ENCODE results near the gene CEP63. TPM values are rescaled to one million over a fixed set of nuclear protein-coding genes. Genes with fewer than 3 reads are reported as not detected.

The CEP63 gene
- total RNA-seq, 2 donors from 2014 or later: 19.2 to 30.0 TPM

- ATAC-seq (no peak), DNase-seq (peak in 1 of 4 donors; percentile 34)
- Histone ChIP-seq H3K27ac (peak overlapping the region in 1 of 4 donors; percentile 99), H3K4me1 (peaks cover 48% of the 10 kb centered on the region), H3K4me3 (no peak overlapping the region), H3K27me3 (no peaks in the 10 kb centered on the region), H3K36me3 (replicated peaks in 1 of 2; ENCODE audit: insufficient read depth in 1 of 2, low read depth in 2 of 2) (peaks cover 0 to 4% of the 10 kb centered on the region in 2 donors), H3K9me3 (no peaks in the 10 kb centered on the region)
- WGBS, 2 donors: 40 to 47% methylated on average over 5 of the region's 5 CpGs
- intact Hi-C loops (cut with DNase I): no loop called here
- TF ChIP-seq POLR2A (IDR thresholded peaks at IDR 0.05) (no peak), CTCF (IDR thresholded peaks at IDR 0.05) (no peak)
Measured at GRCh38 chr3:134487406-134487805, 1.5 kb downstream of the CEP63 start.

- intact Hi-C loops (cut with DNase I): no loop called here
Measured at GRCh38 chr3:134494495-134494894, 8.6 kb downstream of the CEP63 start.

GRCh38 chr3:134495980-134496379, 10.1 kb downstream of the CEP63 start:
- H3K4me3 ChIP-seq: no peak overlapping the region
- intact Hi-C loops (cut with DNase I): no loop called here
- no peak for ATAC-seq

More at GRCh38 chr3:134494495-134494894, 8.6 kb downstream of the CEP63 start:
- no peak for ATAC-seq
- H3K27me3 ChIP-seq: no peaks in the 10 kb centered on the region
- no peak overlapping the region for H3K27ac ChIP-seq
- TF ChIP-seq CTCF (IDR thresholded peaks at IDR 0.05) (no peak), POLR2A (IDR thresholded peaks at IDR 0.05) (no peak)
- no peak for DNase-seq
- no peaks in the 10 kb centered on the region for H3K4me1 ChIP-seq
- H3K36me3 ChIP-seq (replicated peaks in 1 of 2; ENCODE audit: insufficient read depth in 1 of 2, low read depth in 2 of 2): no peaks in the 10 kb centered on the region
- 72 to 86% methylated on average over 5 of the region's 5 CpGs for WGBS, 2 donors
- no peak overlapping the region for H3K4me3 ChIP-seq
- no peaks in the 10 kb centered on the region for H3K9me3 ChIP-seq

GRCh38 chr3:134496471-134497071, 10.7 kb downstream of the CEP63 start:
- intact Hi-C loops (cut with DNase I): no loop called here
- TF ChIP-seq POLR2A (IDR thresholded peaks at IDR 0.05): no peak
- TF ChIP-seq CTCF (IDR thresholded peaks at IDR 0.05): no peak
- Histone ChIP-seq H3K9me3 (no peaks in the 10 kb centered on the region), H3K27ac (no peak overlapping the region), H3K4me3 (no peak overlapping the region), H3K4me1 (no peaks in the 10 kb centered on the region), H3K36me3 (replicated peaks in 1 of 2; ENCODE audit: insufficient read depth in 1 of 2, low read depth in 2 of 2) (no peaks in the 10 kb centered on the region), H3K27me3 (no peaks in the 10 kb centered on the region)
- ATAC-seq: no peak
- WGBS, 2 donors: 64 to 74% methylated on average over 3 of the region's 3 CpGs
- no peak for DNase-seq

More at GRCh38 chr3:134495980-134496379, 10.1 kb downstream of the CEP63 start:
- no peaks in the 10 kb centered on the region for H3K27me3 ChIP-seq
- DNase-seq: no peak
- no peak overlapping the region for H3K27ac ChIP-seq
- H3K36me3 ChIP-seq (replicated peaks in 1 of 2; ENCODE audit: insufficient read depth in 1 of 2, low read depth in 2 of 2): no peaks in the 10 kb centered on the region
- no peaks in the 10 kb centered on the region for H3K9me3 ChIP-seq
- no peaks in the 10 kb centered on the region for H3K4me1 ChIP-seq
- no peak for TF ChIP-seq POLR2A (IDR thresholded peaks at IDR 0.05)
- no peak for TF ChIP-seq CTCF (IDR thresholded peaks at IDR 0.05)

- Histone ChIP-seq H3K27ac (no peak overlapping the region), H3K4me1 (no peaks in the 10 kb centered on the region), H3K27me3 (no peaks in the 10 kb centered on the region), H3K4me3 (no peak overlapping the region), H3K36me3 (replicated peaks in 1 of 2; ENCODE audit: insufficient read depth in 1 of 2, low read depth in 2 of 2) (no peaks in the 10 kb centered on the region), H3K9me3 (no peaks in the 10 kb centered on the region)
- no peak for ATAC-seq
- TF ChIP-seq POLR2A (IDR thresholded peaks at IDR 0.05) (no peak), CTCF (IDR thresholded peaks at IDR 0.05) (no peak)
- intact Hi-C loops (cut with DNase I): no loop called here
- DNase-seq: no peak
- WGBS, 2 donors: 97% methylated on average over 1 of the region's 1 CpG
Measured at GRCh38 chr3:134503266-134503665, 17.4 kb downstream of the CEP63 start.

Data from body of pancreas (tissue), 4 donors.